ENCODE results near the gene CNIH3.

CNIH3 gene

DNA sequence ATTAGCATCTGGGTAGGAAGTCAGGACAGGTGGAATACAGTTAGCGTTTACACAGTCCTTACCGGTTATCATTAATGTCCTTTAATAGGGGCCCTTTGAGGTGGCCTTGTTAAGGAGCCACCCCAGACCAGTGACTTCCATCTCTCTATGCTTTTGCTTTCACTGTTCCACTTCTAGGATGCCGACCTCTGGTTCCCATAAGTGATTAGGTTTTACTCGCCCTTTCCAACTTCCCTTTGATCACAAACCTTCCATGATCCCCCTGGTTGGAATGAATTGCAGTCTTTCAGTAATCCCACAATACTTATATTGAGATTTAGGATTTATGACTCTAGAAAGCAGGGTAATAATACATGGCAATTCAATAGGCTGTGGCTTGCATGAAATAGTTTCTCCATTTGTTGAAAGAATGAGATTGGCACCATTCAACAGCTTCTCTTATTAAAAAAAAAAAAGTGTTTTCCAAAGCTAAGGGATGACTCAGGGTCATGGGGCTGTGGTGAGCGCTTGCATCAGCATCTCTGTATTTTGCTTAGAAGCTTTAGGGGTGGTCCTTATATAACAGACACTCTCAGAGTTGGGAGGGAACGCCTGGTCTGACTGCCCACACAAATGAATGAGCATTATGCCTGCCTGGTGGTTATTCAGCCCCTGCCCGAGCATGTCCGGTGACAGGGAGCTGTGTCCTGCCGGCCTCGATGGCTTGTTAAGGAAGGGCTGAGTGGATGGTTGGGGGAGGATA is 110.5 kb downstream of the CNIH3 start:
- TF ChIP-seq, protein P1, sequence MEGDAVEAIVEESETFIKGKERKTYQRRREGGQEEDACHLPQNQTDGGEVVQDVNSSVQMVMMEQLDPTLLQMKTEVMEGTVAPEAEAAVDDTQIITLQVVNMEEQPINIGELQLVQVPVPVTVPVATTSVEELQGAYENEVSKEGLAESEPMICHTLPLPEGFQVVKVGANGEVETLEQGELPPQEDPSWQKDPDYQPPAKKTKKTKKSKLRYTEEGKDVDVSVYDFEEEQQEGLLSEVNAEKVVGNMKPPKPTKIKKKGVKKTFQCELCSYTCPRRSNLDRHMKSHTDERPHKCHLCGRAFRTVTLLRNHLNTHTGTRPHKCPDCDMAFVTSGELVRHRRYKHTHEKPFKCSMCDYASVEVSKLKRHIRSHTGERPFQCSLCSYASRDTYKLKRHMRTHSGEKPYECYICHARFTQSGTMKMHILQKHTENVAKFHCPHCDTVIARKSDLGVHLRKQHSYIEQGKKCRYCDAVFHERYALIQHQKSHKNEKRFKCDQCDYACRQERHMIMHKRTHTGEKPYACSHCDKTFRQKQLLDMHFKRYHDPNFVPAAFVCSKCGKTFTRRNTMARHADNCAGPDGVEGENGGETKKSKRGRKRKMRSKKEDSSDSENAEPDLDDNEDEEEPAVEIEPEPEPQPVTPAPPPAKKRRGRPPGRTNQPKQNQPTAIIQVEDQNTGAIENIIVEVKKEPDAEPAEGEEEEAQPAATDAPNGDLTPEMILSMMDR (conservative IDR thresholded peaks at IDR 0.05; ENCODE audit: control insufficient read depth, insufficient read depth, low read depth, low read length) = no peak
- H3K4me3 ChIP-seq (ENCODE audit: control insufficient read depth, low read depth, low read length) = no peak overlapping the region
- DNase-seq (ENCODE audit: low read depth) = peak; percentile 98

DNA sequence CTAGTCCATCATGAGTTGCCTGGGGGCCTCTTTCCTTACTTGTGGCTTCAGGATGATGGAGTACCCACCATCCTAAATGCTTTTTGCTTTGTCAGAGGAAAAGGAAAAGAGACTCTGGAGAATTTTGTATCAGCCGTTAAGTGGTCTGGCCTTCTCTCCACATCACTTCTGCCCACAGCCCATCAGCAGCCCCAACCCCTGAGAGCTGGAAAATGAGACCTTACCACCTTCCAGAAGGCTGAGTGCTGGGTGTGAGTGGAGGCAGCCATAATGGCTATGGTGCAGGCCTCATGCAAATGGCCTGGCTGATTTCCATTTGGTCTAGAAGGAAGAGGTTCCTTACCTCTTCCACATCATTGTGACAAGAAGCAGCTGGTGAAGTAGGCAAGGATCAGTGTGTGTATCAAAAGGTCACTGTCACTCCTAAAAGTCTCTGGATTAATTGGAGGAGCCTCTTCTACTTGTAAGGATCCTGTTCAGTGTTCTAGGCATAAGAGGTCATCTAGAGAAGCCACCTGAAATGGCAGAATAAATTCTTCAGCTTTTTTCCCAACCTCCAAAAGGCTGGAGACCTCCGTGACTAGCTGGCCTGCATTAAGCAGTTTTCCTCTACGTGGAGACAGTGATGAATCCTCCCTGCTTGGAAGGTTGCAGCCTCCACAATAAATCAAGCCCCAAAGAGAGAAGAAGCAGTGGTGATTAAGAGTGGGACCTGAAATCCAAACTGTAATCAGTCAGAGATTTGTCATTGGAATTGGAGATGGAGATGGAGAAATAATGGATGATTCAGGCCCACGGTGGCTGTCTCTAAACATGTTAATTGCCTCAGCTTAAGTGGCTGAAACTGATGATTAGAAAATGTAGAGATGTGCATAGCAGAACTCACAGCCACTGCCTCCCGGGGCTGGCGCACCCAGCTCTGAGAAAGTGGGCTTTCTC is 111.5 kb downstream of the CNIH3 start:
- TF ChIP-seq, protein P1 (conservative IDR thresholded peaks at IDR 0.05; ENCODE audit: control insufficient read depth, insufficient read depth, low read depth, low read length) = no peak
- peak; percentile 90 for DNase-seq (ENCODE audit: low read depth)
- no peak overlapping the region for H3K4me3 ChIP-seq (ENCODE audit: control insufficient read depth, low read depth, low read length)

DNA sequence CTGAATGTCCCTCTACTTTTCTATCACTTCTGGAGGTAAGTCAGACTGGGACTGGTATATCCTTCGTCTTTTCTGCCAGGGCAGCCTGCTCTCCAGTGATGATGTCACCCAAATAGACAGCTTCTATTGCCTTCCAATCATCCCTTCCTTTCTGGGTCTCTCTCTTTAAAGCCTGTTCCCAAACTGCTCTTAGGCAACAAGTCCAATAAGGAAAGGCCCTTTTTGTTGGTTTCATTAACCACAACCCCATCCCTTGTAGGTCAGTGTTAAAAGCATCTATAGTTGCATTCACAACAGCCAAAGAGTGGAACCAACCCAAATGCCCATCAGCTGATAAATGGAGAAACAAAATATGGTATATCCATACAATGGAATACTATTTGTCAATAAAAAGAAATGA is 114.4 kb downstream of the CNIH3 start:
- TF ChIP-seq, protein P1 (conservative IDR thresholded peaks at IDR 0.05; ENCODE audit: control insufficient read depth, insufficient read depth, low read depth, low read length) = no peak
- peak; percentile 52 for DNase-seq (ENCODE audit: low read depth)
- H3K4me3 ChIP-seq (ENCODE audit: control insufficient read depth, low read depth, low read length) = no peak overlapping the region

DNA sequence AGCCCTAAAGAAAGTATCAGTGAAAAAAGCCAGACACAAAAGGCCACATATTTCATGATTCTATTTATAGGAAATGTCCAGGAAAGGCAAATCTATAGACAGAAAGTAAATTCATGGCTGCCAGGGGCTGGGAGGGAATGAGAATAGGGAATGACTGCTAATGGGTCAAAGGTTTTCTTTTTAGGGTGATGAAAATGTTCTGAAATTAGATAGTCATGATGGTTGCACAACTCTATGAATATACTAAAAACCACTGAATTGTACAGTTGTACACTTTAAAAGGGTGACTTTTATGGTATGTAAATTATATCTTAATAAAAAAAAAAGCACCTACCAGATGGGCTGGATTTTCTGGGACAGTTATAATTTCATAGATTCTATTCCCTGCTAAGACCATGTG is 114.8 kb downstream of the CNIH3 start:
- TF ChIP-seq, protein P1 (conservative IDR thresholded peaks at IDR 0.05; ENCODE audit: control insufficient read depth, insufficient read depth, low read depth, low read length) = no peak
- no peak overlapping the region for H3K4me3 ChIP-seq (ENCODE audit: control insufficient read depth, low read depth, low read length)
- peak; percentile 71 for DNase-seq (ENCODE audit: low read depth)

DNA sequence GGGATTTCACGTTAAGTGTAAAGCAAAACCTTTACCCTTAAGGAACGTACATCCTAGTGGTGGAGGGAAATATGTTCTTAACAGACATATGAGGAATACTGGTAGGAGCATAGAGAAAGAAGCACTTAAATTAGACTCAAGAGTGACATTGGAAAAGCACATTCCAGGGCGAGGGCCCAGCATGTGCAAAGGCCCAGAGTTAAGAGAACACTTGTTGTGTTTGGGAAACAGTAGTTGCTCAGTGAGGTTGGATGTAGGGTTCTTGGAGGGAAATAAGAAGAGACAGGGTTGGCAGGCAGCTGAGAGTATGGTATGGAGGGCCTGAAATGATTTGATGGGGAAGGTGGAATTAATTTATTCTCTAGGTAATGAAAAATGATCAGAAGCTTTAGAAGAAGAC is 115.5 kb downstream of the CNIH3 start:
- DNase-seq (ENCODE audit: low read depth) = no peak
- TF ChIP-seq, protein P1 (conservative IDR thresholded peaks at IDR 0.05; ENCODE audit: control insufficient read depth, insufficient read depth, low read depth, low read length) = no peak
- H3K4me3 ChIP-seq (ENCODE audit: control insufficient read depth, low read depth, low read length) = no peak overlapping the region

DNA sequence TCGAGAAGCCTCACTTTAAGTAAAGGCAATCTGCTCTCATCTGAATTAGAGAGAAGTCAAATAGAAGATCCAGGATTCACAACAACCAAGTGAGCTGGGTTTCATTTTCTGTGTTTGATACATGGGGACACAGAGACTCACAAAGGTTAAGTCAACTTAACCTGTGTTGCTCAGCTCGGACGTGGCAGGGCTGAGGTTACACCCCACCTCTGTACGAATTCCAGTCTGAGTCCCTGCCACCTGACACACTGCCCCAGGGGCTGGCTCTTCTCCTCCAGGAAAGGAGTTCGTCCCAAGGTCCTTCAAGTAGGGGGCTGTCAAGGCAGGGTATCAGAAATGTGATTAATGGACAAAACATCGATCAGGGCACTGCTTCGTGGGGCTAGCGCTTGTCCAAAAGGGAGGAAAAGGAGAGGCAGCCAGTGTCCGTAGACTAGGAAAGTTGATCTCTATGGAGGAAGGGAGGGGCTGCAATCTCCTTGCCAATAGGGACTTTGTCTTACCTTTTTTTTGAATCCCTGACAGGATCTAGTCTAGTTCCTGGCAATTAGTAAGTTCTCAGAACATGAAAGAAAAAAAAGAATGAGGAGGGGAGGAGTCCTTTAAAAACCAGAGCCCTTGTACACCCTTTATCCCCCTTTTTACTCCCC is 116.4 kb downstream of the CNIH3 start:
- DNase-seq (ENCODE audit: low read depth) = no peak
- H3K4me3 ChIP-seq (ENCODE audit: control insufficient read depth, low read depth, low read length) = no peak overlapping the region
- TF ChIP-seq, protein P1 (conservative IDR thresholded peaks at IDR 0.05; ENCODE audit: control insufficient read depth, insufficient read depth, low read depth, low read length) = no peak
